Smooth muscle cell (in vitro differentiated cells): Measurements from ENCODE around the gene SFMBT2. TPM values are rescaled to one million over a fixed set of nuclear protein-coding genes. Genes with fewer than 3 reads are reported as not detected.
"Not testable (repeated sequence)": the region's sequence is repeated elsewhere in the genome, so short reads cannot be mapped to it uniquely, and the experiment has no call there.

Source experiments
- DNase-seq: peaks from one replicate; lab custom pipeline; 2025; ENCODE audit not compliant: unreplicated experiment; lab: John Stamatoyannopoulos, UW
- H2AFZ ChIP-seq: fragments of 200-600 bp; sonication (generic); 2 replicates; pipeline ENCODE4 v1.6.0; 2016; ENCODE audit warnings: antibody characterized with exemption, low read depth, mild to moderate bottlenecking
- H3F3A ChIP-seq: fragments of 200-600 bp; sonication (generic); 2 replicates; pipeline ENCODE4 v1.6.0; 2017; ENCODE audit warnings: antibody characterized with exemption, low read depth
- H3K27ac ChIP-seq: fragments of 200-600 bp; sonication (generic); 2 replicates; pipeline ENCODE4 v1.5.1; 2016; ENCODE audit warnings: low read depth, mild to moderate bottlenecking
- H3K27me3 ChIP-seq: fragments of 200-600 bp; sonication (generic); 2 replicates; pipeline ENCODE4 v1.6.1; 2016; ENCODE audit warnings: low read depth, mild to moderate bottlenecking
- H3K36me3 ChIP-seq: fragments of 200-600 bp; sonication (generic); 2 replicates; pipeline ENCODE4 v1.5.1; 2016; ENCODE audit warnings: low read depth
- H3K4me1 ChIP-seq: fragments of 200-600 bp; sonication (generic); 2 replicates; pipeline ENCODE4 v1.5.1; 2016; ENCODE audit warnings: low read depth
- H3K4me2 ChIP-seq: fragments of 200-600 bp; sonication (generic); 2 replicates; pipeline ENCODE4 v1.6.0; 2016; ENCODE audit warnings: mild to moderate bottlenecking
- H3K4me3 ChIP-seq: fragments of 200-600 bp; sonication (generic); 2 replicates; pipeline ENCODE4 v1.5.1; 2016; ENCODE audit warnings: mild to moderate bottlenecking
- H3K79me2 ChIP-seq: fragments of 200-600 bp; sonication (generic); 2 replicates; pipeline ENCODE4 v1.6.0; 2016; ENCODE audit warnings: low read depth, mild to moderate bottlenecking
- H3K9ac ChIP-seq: fragments of 200-600 bp; sonication (generic); 2 replicates; pipeline ENCODE4 v1.6.0; 2016; ENCODE audit warnings: low read depth
- H3K9me3 ChIP-seq: fragments of 200-600 bp; sonication (generic); replicated peaks from 2 replicates; pipeline ENCODE4 v1.5.1; 2016; ENCODE audit warnings: low read depth
- H4K20me1 ChIP-seq: fragments of 200-600 bp; sonication (generic); 2 replicates; pipeline ENCODE4 v1.6.0; 2016; ENCODE audit warnings: low read depth
- CTCF ChIP-seq: fragments of 200-600 bp; sonication (generic); IDR thresholded peaks from 2 replicates; pipeline ENCODE4 v1.5.1; 2017; ENCODE audit warnings: borderline replicate concordance, mild to moderate bottlenecking, antibody characterized with exemption; ENCODE audit not compliant: insufficient read depth, poor library complexity, severe bottlenecking
- WGBS: methylation state at CpG from one replicate; pipeline ENCODE4 v1.1.7; 2016; ENCODE audit warnings: low lambda C conversion rate; 5-methylcytosine and 5-hydroxymethylcytosine counted together
- polyA plus RNA-seq: library from polyadenylated mRNA; unstranded; fragments of >200 nt; fragmentation: Nextera tagmentation; extraction: Ambion mirVana; gene quantifications from 2 replicates; pipeline ENCODE4 v1.2.1, GENCODE V29; 2016
- total RNA-seq: library from RNA; depleted of rRNA; stranded (reverse); fragments of >200 nt; gene quantifications from 2 replicates; pipeline ENCODE4 v1.2.3, GENCODE V29; 2014

SFMBT2 gene
- total and polyA plus RNA-seq, 2 experiments from 2014 or later = 0.90 to 1.4 TPM

DNA sequence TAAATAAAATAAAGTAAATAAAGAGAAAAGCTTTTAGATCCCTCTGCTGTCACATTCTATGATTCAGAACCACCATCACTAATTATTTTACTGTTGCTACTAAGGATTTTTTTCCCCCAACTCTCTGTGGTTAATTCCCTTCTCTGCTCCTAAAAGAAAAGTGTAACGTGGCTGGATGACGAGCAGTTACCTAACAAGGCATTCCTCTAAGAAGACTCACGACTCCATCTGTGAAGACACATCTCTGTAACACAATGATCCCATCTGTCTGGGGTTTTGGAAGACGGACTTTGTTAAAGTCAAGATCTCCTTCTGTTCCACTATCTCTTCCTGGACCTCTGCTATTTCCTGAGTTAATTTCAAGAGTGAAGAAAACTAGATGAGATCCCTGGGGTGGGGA lies 179.9 kb downstream of the SFMBT2 start:
- Histone ChIP-seq H4K20me1 (no peaks in the 10 kb centered on the region), H3K4me3 (no peak overlapping the region), H2AFZ (no peak overlapping the region), H3K9me3 (no peaks in the 10 kb centered on the region), H3K27me3 (no peaks in the 10 kb centered on the region), H3K4me2 (peak overlapping the region; percentile 50), H3K79me2 (no peaks in the 10 kb centered on the region), H3F3A (no peaks in the 10 kb centered on the region), H3K27ac (no peak overlapping the region), H3K4me1 (peaks cover 9% of the 10 kb centered on the region), H3K36me3 (no peaks in the 10 kb centered on the region), H3K9ac (no peak overlapping the region)
- WGBS = 29% methylated on average over 4 of the region's 4 CpGs
- DNase-seq = no peak
- no peak for TF ChIP-seq CTCF

GRCh38 chr10:7230036-7230435 lies 180.8 kb downstream of the SFMBT2 start:
- Histone ChIP-seq H3K9me3 (no peaks in the 10 kb centered on the region), H3K79me2 (no peaks in the 10 kb centered on the region), H3K4me2 (no peak overlapping the region), H3K27me3 (no peaks in the 10 kb centered on the region), H3K9ac (no peak overlapping the region), H3K4me1 (peaks cover 9% of the 10 kb centered on the region), H3K4me3 (no peak overlapping the region), H3K36me3 (no peaks in the 10 kb centered on the region), H4K20me1 (no peaks in the 10 kb centered on the region), H3F3A (no peaks in the 10 kb centered on the region), H3K27ac (no peak overlapping the region), H2AFZ (no peak overlapping the region)
- WGBS = 72% methylated on average over 4 of the region's 4 CpGs
- DNase-seq = no peak
- TF ChIP-seq CTCF = no peak

DNA sequence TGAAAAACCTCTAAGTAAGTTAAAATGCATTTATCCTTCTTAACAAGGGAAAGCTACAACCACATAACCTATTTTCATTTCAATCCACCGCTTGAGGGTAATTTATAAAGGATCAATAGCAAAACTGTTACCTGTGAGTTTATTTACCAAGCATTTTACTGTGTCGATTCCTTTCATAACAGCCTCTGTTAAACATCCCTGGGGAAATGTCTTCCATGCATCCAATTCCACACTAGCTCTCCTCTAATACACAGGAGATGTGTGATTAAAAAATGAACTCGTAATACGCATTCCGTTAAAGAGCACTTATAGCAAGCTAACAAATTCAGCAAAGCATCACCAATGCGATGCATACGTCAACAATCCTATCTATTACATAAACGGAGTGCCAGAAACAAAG lies 185.7 kb downstream of the SFMBT2 start:
- Histone ChIP-seq H3K27ac (no peak overlapping the region), H3K9me3 (no peaks in the 10 kb centered on the region), H2AFZ (no peak overlapping the region), H3K4me3 (no peak overlapping the region), H3K4me2 (no peak overlapping the region), H3K79me2 (no peaks in the 10 kb centered on the region), H3K27me3 (no peaks in the 10 kb centered on the region), H3K36me3 (no peaks in the 10 kb centered on the region), H4K20me1 (no peaks in the 10 kb centered on the region), H3K9ac (no peak overlapping the region), H3K4me1 (no peaks in the 10 kb centered on the region), H3F3A (no peaks in the 10 kb centered on the region)
- TF ChIP-seq CTCF = no peak
- 95% methylated on average over 8 of the region's 8 CpGs for WGBS
- no peak for DNase-seq

DNA sequence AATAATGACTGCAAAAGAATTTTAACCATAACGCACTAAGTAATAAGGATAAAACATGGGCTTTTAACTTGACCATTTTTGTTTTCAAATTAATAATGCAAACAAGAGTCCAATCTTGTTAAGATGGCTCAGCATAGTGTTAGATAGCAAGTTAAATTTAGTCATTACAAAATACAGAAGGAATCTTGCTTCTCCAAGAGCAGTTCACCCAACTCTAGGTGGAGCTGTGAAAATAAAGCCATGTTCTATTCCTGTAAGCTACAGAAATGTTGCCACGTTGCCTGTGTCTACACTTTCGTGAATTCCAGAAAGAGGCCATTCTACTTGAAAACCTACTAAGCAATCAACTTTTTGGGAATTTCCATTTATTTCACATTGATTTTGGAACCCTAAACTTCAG lies 191.9 kb downstream of the SFMBT2 start:
- no peaks in the 10 kb centered on the region for H3K9me3 ChIP-seq
- H3K4me2 ChIP-seq = no peak overlapping the region
- TF ChIP-seq CTCF = no peak
- no peaks in the 10 kb centered on the region for H3K79me2 ChIP-seq
- DNase-seq = no peak
- H2AFZ ChIP-seq = peak overlapping the region; percentile 2
- no peak overlapping the region for H3K27ac ChIP-seq
- H3K9ac ChIP-seq = no peak overlapping the region
- no peak overlapping the region for H3K4me3 ChIP-seq
- WGBS = 84% methylated on average over 3 of the region's 3 CpGs
- no peaks in the 10 kb centered on the region for H3F3A ChIP-seq
- H3K27me3 ChIP-seq = no peaks in the 10 kb centered on the region
- H3K4me1 ChIP-seq = no peaks in the 10 kb centered on the region
- no peaks in the 10 kb centered on the region for H4K20me1 ChIP-seq
- no peaks in the 10 kb centered on the region for H3K36me3 ChIP-seq

DNA sequence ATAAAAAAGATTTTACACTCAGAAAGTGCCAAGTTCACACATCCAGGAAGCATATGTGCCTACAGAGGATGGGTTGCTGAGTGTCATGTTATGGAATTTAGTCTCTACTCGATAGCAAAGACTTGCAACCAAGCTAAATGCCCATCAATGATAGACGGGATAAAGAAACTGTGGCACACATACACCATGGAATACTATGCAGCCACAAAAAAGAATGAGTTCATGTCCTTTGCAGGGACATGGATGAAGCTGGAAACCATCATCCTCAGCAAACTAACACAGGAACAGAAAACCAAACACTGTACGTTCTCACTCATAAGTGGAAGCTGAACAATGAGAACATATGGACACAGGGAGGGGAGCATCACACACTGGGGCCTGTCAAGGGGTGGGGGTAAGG lies 198.1 kb downstream of the SFMBT2 start:
- not testable (repeated sequence) for H3K27ac ChIP-seq, H3K79me2 ChIP-seq, H3K9ac ChIP-seq, DNase-seq, H3K4me3 ChIP-seq, H3K4me2 ChIP-seq, H3K27me3 ChIP-seq, H3K4me1 ChIP-seq, H3F3A ChIP-seq, H2AFZ ChIP-seq, H3K9me3 ChIP-seq, H4K20me1 ChIP-seq, H3K36me3 ChIP-seq
- 92% methylated on average over 3 of the region's 3 CpGs for WGBS
